Stimulated activated CD8-positive, alpha-beta memory T cell treated with anti-CD3 and anti-CD28 coated beads, Interleukin-4, amount 100 ng/mL, for 1 hour (primary cell): ENCODE results near the gene ENDOV.

Source experiments
- DNase-seq, 2 donors: peaks; one replicate each; pipeline ENCODE4 v3.0.0-alpha.2; 2020; ENCODE audit warnings: low read depth in 2 of 2, low spot score in 1 of 2

ENDOV gene

DNA sequence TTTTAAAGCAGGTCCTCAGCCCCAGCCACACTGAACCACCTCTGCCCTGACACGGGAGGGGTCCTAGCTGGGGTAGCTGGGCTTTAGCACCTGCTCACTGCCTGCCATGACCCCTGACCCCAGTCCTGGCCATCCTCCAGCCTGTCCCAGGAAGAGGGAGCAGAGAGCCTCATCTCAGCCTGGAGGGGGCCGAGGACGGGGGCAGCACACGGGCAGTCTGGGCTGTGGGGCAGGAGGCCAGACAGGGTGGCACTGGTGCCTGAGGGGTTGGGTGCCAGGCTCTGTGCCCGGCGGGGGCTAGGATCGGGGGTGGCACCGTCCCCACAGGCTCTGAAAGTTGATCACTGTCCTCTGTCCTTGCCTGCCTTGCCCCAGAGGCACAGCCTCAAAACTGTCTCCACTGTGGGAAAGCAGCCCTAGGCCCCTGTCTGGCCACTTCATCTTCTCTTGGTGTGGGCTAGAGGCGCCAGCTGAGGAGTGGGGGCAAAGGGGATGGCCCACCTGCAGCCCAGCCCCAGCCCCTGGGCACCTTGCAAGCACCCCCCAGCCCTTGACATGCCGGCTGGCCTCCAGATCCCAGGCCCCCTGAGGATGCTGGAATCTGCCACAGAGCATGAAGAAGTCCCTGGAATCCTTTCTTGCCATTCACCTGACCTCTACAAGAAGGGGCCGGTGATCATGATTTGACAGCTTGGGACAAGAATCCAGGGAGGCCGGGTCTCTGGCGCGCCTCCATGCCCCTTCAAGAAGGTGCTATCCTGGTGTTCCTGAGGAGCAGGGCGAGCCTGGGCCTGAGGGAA lies 15.7 kb downstream of the ENDOV start:
- DNase-seq = no peak

GRCh38 chr17:80431246-80432195 lies 16.6 kb downstream of the ENDOV start:
- DNase-seq = no peak

DNA sequence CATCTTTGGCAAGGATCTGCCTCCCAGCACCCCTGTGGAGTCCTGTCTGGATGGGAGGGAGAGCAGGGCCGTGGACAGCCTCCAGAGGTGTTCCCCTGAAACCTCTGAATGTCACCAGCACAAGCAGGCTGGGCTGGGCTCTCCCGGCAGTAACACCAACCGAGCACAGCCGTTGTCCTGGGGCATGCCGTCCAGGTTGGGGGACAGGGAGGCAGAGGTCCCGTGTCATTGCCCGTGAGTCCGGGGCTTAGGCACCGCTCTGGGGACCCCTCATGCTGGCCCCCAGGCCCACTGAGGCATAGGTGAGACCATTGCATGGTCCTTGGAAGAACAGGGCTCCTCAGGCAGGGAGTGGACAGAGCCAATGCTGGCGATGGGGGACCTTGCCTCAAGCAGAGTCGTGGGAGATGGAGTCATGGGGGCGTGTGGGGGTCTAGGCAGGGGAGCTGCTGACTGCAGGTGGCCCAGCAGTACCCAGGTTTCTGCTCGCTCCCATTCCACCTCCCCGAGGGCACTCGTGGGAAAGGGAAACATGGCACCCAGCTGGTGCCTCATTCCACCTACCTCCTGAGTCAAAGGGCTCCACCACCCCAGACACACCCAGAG lies 17.5 kb downstream of the ENDOV start:
- DNase-seq = no peak

- DNase-seq = no peak
Observed at GRCh38 chr17:80432961-80433550, 18.1 kb downstream of the ENDOV start.

DNA sequence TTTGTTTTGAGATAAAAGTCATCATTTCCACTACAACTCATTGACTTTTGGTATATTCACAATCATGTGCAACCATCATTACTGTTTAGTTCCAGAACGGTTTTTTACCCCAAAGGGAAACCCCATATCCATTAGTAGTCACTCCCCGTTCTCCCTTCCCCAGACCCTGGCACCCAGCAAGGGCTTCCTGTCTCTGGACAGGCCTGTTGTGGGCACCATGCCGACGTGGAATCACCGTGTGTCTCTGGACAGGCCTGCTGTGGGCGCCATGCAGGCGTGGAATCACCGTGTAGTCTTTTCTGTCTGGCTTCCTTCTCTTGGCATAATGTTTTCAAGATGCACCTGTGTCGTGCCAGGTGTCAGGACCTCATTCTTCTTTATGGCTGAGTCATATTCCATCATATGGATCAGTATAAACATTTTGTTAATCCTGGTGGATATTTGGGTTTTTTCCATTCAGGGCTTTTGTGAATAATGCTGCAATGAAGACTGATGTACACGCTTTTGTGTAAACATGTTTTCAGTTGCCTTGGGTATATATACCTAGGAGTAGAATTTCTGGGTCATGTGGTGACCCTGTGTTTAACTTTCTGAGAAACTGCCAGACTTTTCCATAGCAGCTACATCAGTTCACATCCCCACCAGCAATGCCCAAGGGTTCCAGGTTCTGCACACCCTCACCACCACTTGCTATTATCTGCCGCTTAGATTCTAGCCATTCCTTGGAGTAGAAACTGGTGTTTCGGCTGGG lies 19.1 kb downstream of the ENDOV start:
- DNase-seq = no peak

DNA sequence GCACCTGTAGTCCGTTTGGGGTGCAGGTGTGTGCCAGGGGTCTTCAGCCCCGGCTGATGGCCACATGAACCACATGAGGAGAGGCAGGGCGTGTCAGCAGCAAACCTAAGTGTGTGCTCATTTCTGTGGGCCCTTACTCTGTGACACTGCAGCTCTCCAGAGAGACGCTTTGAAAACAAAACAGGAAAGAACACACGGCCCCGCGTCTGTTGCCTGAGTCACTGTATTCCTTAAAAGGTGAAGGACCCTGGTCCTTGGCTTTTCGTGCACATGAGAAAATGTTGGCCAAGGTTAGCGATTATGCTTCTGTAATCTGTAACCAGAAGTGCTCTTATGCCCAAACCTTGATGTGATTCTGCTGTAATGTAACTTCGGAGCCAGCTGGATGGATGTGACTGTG lies 22.6 kb downstream of the ENDOV start:
- no peak for DNase-seq

DNA sequence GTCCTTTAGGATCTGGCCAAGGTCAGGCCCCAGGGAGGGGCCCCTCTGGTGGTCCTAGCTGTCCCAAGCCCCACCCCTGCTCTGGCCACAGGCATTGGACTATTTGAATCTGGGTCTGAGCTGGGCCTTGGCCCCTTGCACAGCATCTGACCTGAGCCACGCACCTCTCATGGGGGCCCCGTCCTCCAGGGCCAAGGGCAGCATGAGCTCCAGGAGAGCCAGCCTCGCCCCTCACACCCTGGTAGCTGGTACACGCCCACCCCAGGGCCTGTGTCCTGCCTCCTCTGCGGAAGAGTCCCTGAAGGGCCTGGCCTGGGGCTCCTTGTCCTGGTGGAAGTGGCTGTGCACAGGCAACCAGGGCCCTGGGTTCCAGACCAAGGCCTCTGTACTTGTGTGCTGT lies 23.8 kb downstream of the ENDOV start:
- no peak for DNase-seq

DNA sequence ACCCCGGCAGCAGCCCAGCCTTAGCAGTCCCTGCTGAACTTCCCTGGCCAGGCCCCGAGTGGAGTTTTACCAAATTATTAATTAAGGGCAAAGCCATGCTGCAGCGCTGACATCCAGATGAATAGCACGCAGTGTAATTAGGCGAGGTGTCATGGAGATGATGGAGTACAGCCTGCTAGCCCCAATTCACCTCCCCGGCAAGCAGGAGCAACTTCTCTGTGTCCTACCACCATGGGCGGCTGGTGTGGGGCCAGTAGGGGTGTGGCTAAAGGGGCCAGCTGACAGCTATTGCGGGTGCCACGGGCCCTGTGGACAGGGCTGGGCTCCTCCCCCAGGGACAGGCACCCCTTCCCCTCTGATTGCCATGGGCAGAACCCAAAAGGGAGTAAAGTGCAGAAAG lies 24.5 kb downstream of the ENDOV start:
- no peak for DNase-seq

DNA sequence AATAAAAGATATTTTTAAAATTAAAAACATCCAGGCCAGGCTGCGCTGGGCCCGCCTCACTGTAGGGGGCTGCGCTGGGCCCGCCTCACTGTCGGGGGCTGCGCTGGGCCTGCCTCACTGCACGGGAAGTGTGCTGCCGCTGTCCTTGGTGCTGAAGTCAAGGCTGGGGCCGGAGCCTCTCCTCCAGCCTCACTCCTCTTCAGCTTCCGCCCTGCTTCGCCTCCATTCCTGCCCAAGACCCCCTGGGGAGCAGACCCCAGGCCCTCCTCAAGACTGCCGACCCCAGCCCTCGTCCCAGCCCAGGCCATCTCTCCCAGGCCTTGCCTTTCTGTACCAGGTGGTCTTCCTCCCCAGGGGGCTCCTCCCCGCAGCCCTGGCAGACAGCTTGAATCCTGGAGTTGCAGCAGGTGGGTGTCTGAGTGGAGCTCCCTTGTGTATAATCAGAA lies 26.2 kb downstream of the ENDOV start:
- no peak for DNase-seq

DNA sequence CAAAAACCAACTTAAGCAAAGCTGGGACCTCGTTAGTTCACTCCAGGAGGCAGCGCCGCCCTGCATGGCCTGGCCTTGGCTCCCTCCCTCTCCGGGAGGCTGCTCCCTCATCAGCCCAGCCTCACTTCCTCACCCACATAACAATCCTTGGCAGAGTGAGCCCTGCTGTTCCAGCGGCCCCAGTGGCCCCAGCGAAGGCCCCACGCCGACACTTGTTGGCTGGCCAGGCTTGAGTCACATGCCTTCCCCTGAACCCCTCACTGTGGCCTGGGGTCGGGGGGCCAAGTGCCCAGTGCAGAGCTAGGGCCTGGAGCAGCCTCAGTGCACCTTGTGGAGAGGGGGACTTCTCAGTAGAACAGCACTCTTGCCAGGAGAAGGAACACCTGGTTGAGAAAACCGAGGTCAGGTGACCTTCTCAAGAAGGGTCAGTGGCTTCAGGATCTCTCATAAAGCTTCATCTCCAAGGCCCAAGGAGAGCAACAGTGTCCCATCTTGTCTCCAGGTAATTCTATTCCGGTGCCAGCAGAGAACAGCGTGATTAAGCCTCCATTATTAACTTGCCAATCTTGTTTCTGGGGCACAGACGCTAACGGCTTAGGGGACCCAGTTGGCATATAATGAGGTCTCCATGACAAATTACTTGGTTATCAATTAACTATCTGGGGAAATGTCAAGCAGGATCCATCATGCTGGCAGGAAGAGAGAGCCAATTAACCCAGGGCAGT lies 26.8 kb downstream of the ENDOV start:
- DNase-seq = no peak

DNA sequence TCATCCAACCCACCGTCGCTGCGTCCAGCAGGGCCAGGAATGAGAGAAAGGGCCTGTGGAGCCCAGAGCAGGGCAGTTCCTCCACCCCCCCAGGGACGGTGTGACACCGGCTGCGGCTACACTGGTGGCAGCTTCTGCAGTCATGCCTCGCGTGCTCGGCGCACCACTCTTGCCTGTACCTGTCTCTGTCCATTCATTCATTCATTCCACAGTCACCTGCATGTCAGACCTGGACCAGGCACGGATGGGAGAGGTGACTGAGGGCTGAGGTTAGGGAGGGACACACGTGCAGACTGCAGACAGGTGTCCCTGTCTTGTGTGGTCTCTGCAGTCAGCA lies 27.3 kb downstream of the ENDOV start:
- DNase-seq = no peak

DNA sequence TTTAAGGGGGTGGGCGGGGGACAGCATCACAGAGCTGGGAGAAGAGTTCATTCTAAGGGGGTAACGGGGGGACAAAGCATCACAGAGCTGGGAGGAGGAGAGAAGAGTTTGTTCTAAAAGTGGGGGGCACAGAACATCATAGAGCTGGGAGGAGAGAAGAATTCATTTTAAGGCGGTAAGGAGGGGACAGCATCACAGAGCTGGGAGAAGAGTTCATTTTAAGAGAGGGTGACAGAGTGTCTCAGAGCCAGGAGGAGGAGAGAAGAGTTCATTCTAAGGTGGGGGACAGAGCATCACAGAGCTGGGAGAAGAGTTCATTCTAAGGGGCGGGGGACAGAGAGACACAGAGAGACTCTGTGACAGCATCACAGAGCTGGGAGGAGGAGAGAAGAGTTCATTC lies 27.8 kb downstream of the ENDOV start:
- no peak for DNase-seq

DNA sequence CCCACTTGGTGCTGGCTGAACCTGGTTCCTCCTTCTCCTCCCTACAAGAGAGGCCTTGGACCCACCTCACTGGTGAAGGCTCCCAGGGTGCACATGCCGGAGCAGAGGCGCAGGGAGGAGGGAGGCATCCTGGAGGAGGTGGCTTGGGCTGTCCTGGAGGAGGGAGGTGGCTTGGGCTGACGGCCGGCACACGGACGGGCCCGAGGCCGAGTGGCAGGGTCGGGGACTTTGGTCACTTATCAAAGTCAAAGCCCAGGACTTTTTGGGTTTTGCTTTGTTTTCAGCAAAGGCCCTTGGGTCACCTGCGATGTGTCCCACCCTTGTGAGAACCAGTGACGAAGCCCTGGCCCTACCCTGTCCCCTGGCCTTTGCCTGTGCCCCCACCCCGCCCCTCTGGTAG lies 28.5 kb downstream of the ENDOV start:
- no peak for DNase-seq

DNA sequence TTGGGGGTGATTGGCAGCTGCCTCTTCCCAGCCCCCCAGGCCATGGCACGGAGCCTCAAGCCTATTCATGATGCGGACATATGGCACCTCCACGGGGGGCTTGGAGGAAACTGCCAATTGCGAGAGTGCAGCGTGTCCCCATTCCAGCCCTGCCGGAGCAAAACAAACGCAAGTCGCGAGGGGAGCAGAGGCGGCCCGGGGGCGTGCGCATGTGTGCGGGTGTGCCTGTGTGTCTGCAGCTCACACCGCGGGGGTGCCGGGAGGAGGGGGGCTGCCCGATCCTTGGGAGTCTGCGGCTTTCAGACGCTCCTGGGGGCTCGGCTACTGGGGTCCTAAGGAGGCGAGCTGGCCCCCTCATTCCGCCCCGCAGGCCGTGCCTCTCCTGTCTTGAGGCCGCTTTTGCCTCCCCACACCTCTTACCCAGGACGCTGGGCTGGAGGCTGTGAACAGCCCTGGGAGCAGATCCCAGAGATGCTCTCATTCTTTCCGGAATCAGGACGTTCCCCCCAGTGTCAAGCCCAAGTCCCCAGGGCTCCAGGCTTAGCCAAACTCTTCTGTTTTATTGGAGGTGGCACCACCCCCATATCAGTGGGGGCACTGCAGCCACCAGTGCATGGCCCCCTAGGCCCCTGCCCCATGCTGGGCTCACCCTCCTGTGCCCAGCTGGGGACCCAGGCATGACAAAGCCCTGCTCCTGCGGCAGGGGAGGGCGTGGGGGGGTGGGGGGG lies 29.1 kb downstream of the ENDOV start:
- DNase-seq = no peak

GRCh38 chr17:80444644-80444979 lies 29.6 kb downstream of the ENDOV start:
- DNase-seq = no peak

- DNase-seq = no peak
Observed at GRCh38 chr17:80445007-80445725, 30.2 kb downstream of the ENDOV start.

DNA sequence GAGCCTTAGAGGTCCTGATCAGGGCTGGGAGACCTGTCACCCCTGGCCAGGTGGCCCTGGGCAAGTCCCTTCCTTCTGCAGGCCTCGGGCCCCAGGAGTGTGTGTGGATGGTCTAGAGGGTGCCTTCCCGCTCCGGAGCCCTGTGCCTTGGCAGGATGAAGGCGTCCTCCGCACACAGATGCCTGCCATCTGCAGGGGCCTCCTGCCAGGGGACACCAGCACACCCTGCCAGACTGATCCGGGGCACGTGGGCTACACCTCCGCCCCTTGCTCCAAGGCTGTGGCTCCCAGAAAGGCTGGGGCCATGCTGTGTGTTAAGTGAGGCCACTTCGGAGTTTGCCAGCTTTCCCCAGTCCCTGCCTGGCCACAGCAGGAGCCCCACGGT lies 30.8 kb downstream of the ENDOV start:
- DNase-seq = no peak

- DNase-seq = no peak
Observed at GRCh38 chr17:80446645-80447405, 31.9 kb downstream of the ENDOV start.
